ENCODE measurements around the gene ANKFN1. TPM values are rescaled to one million over a fixed set of nuclear protein-coding genes. Genes with fewer than 3 reads are reported as not detected.

The ANKFN1 gene
- total RNA-seq, 1 experiment from 2014 or later: not detected

DNA sequence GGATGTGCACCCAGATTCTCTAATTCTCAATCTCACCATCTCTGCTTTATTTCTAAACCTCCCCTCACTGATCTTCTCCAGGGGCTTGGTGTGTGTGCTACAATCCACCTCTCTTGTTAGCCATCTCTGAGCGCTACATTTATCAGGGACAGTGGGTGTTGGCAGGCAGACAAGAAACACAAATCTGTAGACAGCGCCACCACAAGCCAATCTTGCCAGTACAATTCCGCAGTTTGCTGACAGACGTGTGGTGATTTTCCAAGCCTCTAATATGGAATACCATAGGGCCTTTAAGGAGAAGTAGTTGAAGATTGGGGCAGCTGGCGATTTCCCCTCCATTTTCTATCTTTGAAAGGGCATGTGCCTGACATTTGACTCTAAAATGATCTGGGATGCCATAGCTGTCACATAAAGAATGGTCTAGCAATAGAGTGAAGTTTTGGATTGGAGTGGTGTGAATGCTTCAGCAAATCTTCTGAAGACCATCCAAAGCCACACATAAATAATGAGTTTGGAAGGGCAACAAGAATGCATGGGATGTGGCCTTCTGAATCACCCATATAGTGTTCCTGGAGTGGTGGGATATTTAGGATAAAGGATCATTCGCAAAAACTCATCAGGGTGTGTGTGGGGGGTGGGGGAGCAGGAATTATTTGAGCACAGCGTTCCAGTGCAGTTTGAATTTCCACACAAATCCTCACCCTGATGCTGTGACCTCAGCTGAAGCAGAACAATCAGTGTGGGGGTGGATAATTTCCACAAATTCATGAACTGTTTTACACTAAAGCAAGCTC lies 12.0 kb upstream of the ANKFN1 start:
- in situ Hi-C loops (cut with HindIII; ENCODE audit: low sequenced_read_pairs): no loop called here

DNA sequence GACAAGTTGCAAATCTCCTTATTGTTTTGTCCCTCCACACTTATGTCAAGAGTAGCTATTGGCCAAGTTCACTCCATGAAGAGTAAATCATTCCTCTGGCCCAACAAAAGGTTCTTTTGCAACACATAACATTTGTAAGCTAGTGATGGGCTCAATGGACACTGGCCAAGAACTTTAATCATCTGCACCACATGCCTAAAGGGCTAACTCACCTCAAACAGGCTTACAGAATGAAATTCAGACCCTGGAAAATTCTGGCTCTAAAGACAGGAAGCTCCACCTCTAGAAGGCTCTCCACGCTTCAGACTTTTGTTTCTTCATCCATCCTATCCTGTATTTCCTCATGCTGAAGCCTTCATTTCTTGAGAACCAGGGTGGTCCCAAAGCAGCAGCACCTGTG lies 10.9 kb upstream of the ANKFN1 start:
- in situ Hi-C loops (cut with HindIII; ENCODE audit: low sequenced_read_pairs): no loop called here
- no peak for DNase-seq (ENCODE audit: low spot score)

More for the DNA sequence above, 12.0 kb upstream of the ANKFN1 start:
- no peak for DNase-seq (ENCODE audit: low spot score)

DNA sequence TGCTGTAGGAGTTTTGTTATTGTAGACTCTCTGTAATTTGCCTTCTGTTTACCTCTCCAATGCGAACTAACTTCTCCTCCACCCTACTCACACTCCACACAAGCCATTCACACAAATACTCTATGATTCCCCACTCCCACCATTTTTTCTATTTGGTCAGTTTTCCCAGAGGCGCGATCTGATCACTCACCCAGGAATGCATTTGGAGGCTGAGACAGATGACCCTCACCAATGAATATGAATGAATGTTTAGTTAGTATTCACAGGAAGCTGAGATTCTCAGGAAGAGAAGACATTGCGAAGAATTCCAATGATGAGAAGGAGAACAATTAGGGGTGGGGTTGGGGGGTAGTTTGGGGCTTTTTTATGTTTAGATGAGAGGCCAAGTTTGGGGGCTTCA lies 10.5 kb upstream of the ANKFN1 start:
- in situ Hi-C loops (cut with HindIII; ENCODE audit: low sequenced_read_pairs): no loop called here
- no peak for DNase-seq (ENCODE audit: low spot score)

DNA sequence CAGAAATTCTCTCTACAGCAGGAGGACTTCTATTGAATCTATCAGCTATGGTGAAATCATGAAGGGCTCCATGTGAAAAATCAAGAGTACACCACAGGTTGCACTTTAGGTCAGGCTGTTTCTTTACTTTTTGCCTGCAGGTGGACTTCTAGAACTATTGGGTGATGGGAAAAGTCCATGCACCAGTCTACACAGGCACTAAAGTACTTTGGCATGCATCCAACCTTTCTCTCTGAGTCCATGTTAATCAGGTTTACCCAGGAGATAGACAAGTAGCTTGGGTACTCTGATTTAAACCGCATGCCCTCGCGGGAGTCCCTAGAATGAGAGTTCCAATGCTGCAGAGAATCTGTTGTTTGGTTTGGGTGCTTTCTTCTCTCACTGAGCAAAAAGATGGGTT lies 9.1 kb upstream of the ANKFN1 start:
- in situ Hi-C loops (cut with HindIII; ENCODE audit: low sequenced_read_pairs): no loop called here
- DNase-seq (ENCODE audit: low spot score): no peak

DNA sequence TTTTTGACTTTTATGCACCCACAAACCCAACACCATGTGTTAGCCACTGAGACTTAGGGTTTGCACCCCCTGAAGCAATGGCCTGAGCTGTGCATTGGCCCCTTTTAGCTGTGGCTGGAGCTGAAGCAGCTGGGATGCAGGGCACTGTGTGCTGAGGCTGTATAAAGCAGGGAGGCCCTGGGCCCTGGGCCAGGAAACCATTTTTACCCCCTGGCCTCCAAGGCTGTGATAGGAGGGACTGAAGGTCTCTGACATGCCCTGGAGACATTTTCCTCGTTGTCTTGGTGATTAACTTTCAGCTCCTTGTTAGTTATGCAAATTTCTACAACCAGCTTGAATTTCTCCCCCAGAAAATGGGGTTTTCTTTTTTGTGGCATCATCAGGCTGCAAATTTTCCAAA lies 6.7 kb upstream of the ANKFN1 start:
- in situ Hi-C loops (cut with HindIII; ENCODE audit: low sequenced_read_pairs): no loop called here
- DNase-seq (ENCODE audit: low spot score): no peak

DNA sequence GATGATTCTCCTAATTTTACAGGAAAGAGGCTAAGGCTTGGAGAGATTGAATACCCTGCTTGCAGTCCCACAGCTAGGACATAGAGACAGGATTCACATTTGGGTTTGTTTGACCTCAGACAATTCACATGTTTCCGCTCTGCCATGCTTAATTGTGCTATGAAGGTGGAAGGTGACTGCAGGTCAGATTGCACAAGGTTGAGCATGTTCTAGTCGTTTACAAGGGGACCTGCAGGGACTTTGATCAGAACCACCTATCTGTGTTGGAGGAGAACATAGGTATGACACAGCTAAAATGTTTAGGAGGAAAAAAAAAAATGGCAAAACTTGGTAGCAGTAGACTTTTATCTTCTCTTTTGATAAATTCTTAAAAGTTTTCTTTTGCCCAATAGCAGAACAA lies 4.9 kb upstream of the ANKFN1 start:
- DNase-seq (ENCODE audit: low spot score): no peak
- in situ Hi-C loops (cut with HindIII; ENCODE audit: low sequenced_read_pairs): no loop called here

DNA sequence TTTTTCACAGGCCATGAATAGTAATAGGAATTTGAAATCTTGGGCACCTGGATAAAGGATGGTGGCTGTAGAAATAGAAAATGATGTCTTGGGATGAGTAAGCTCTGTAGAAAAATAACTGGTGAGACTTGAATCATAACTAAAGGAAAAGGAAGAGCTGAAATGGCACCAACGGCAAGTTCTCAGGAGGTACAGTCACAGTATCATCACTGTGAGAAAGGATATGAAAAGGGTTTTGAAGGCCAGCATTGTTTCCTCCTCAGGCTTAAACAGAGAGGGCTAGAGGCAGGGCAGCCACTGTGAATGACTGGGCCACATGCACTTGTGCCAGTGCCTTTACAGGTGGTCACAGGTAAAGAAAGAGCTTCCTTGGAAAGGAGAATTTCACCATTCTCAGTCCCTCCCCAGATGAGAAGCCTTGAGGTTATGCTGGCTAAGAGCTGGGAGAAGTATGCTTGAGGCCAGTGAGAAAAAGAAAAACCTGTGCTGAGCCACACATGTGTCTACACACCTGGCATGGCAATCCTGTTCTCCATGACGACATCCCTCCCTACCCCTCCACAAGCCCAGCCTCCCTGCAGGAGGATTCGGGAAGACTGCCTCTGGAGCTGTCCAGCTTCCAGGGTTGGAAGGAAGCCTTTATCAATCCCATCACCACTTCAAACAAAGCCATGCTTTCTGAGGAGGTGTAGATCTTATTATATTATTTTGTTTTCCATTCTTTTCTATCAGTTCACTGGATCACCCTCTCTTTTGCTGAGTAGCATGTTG lies 3.8 kb upstream of the ANKFN1 start:
- in situ Hi-C loops (cut with HindIII; ENCODE audit: low sequenced_read_pairs): no loop called here
- no peak for DNase-seq (ENCODE audit: low spot score)

DNA sequence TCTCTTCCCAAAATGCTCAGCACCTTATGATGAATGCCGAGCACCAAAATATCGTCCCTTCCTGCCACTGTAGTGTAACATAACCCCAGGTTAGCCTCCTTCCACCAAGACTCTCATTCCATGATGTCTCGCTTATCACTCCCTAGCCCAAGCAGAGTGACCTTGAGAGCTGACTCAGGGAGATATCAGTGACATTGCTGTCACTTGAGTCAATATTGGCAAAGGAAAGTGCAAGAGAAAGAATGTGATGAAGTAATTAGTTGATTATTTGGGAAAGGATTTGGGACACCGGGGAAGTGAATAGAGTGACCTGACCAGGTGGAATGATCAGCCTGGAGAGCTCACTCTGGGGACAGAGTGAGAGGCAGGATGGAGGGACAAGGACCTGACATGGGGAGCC lies 2.6 kb upstream of the ANKFN1 start:
- DNase-seq (ENCODE audit: low spot score): no peak
- in situ Hi-C loops (cut with HindIII; ENCODE audit: low sequenced_read_pairs): no loop called here

DNA sequence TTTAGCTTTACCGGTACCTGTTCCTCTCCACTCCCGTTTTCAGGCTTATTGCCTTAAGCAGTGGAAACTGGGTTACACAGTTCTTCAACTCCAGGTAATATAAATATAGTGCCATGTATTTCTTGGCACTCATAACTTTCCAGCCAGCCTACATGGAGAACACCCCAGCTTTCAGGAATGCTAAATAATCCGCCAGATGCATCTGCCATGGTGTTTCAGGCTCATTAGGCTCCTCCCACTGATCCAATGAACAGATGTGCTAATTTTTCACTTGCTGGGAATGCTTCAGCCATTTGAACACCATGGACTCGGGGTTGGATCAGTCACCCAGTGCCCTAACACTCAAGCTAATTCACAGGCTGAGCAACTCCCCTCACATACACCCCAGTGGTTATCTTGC lies 4.6 kb downstream of the ANKFN1 start:
- in situ Hi-C loops (cut with HindIII; ENCODE audit: low sequenced_read_pairs): no loop called here
- DNase-seq (ENCODE audit: low spot score): no peak

DNA sequence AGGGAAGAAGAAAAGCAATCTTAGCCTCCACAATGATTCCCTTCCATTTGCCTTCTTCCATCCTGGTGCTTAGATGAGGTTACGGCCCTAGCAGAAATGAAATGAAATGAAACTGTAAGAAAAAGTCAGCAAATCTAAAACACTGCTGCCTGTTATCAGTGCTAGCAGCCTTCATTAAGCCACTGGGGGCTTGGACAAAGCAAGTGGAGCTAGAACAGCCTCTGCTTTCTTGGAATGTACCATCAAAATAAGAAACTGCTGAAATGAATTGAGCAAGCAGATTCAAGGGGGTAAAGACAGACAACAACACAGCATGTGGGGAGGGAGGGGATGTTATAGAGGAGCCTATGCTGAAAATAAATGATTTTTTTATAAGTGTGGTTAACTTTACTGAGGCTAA lies 5.1 kb downstream of the ANKFN1 start:
- DNase-seq (ENCODE audit: low spot score): no peak
- in situ Hi-C loops (cut with HindIII; ENCODE audit: low sequenced_read_pairs): no loop called here

DNA sequence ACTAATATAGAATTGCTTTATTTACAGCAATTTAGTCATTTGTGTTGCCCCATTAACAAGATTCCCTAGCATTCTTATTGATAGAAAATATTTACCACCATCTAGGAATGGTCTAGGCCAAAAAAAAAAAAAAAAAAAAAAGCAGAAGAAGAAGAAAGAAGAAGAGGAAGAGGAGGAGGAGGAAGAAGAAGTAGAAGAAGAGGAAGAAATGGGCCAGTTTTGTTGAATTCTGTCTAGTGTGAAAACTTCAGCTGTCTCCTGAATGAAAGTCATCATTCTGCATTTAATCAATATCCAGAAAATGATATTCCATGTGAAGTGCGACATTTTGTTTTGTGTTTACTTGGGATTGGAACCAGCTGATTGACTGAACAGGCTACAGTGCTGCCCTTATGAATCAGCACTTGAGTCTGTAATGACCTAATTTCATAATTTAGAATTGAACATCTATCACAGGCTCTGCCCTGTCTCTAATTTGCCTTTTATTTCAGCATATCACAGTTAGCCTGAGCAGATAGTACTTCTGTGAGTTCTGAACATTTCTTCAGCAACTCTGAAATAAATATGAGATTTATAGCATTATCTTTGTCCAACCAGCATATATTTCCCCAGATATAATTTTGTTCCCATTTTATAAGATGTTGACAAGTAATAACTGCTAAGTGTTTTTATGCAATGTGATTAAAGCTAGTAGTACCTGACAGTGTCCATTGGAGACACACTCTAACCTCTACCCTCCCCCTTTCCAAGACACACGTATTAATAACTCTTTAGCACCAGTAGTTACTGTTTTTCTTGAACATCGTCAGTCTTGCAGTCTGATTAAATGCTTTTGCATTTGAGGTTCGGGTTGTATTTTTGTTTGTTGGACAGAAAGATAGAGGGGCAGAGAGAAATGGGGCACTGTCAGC lies 5.9 kb downstream of the ANKFN1 start:
- no peak for DNase-seq (ENCODE audit: low spot score)
- in situ Hi-C loops (cut with HindIII; ENCODE audit: low sequenced_read_pairs): no loop called here

DNA sequence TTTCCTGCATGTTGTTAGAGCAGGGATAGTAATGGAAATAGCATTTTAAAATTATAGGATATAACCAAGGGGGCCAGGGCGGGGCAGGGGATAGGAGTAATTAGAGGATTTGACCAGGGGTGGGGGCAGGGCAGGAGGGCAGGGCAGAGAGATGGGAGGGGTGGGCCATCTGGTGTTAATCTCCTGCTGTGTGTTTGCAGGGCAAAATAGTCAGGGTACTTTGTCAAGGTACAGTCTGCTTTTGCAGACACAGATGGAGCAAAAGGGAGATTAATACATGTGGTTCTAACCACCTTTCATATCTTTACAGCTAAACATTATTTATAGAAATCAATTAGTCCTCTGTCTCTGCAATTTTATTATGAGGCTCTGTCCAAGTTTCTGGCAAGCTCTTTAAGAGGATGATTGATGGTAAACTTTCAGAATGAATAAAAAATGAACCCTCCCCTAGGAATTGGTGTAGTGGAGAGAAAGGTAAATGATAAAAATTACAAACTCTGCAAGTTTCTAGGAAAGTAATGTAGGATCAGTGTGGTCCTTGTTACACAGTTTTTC lies 6.6 kb downstream of the ANKFN1 start:
- no peak for DNase-seq (ENCODE audit: low spot score)
- in situ Hi-C loops (cut with HindIII; ENCODE audit: low sequenced_read_pairs): no loop called here

DNA sequence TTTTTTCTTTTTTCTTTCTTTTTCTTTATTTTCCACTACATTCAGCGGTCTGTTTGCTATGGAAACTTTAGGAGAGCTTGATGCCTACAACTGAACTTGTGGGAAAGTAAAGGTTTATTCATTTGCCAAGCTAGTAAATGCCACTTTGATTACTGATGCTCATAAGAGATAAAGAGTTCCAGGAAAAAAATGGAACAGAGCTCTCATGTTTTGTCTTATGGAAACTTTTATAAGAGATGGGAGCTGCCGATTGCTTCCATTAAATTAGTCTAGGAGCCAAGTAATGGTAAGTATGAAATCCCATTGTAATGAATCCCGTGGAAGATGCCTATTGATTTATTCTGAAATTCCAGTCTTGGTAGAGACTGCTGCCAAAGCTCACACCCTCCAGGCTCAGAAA lies 7.1 kb downstream of the ANKFN1 start:
- in situ Hi-C loops (cut with HindIII; ENCODE audit: low sequenced_read_pairs): no loop called here
- no peak for DNase-seq (ENCODE audit: low spot score)

DNA sequence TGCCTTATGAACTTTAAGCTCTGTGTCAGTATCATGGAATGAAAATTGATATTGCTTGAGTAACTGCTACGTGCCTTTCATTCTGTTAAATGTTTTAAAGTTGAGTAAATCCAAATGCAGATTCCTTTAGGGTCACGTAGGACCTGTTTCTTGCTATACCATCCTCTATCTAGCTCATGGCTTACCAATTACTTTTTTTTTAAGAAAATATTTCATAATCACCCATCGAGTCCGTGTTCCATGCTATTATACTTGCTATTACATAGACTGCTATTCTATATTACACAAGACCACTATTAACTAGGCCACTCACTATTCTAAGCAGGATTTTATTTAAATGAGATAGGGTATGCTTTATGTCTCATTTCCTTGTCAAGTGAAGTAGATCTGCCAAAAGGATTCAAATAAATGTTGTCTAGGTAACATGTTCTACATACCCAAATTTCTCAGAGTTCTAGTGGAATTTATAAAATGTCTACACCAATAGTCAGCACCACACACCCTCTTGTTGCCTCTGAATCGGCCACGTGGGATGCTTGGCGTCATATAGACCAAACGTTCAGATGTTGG lies 11.9 kb downstream of the ANKFN1 start:
- in situ Hi-C loops (cut with HindIII; ENCODE audit: low sequenced_read_pairs): no loop called here
- DNase-seq (ENCODE audit: low spot score): no peak

DNA sequence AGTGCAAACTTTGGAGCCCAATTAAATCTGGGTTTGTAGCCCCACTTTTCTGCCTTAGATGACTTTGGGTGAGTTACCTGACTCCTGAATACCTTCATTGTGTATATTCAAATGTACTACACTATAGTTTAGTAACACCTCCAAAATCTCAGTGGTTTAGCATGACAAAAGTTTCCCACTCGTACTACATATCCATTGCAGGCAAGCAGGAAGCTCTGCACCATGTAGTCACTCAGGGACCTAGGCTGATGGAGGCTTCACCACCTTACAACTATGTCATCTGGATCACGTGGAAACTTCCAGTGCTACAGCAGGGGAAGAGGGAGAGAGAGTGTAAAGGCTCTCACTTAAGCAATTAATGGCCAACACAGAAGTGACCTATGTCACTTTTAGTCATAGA lies 14.2 kb downstream of the ANKFN1 start:
- no peak for DNase-seq (ENCODE audit: low spot score)
- in situ Hi-C loops (cut with HindIII; ENCODE audit: low sequenced_read_pairs): no loop called here

DNA sequence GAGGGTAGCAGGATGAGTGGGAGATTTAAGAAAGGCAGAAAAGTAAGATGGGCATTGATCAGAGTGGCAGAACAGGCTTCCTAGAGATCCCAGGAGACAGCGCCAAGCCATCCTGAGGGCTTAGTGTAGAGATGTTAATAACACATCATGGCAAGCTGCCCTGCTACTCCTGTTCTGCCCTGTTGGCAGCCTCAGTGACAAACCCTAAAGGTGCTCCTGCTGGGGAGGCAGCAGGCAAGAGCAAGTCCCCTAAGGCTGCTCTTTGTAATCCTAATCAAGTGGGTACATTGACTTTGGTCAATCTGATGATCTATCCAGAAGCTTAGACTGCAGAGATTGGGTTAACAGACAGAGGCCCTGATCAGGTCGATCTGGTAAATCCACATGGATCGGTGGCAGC lies 16.3 kb downstream of the ANKFN1 start:
- DNase-seq (ENCODE audit: low spot score): no peak
- in situ Hi-C loops (cut with HindIII; ENCODE audit: low sequenced_read_pairs): no loop called here

DNA sequence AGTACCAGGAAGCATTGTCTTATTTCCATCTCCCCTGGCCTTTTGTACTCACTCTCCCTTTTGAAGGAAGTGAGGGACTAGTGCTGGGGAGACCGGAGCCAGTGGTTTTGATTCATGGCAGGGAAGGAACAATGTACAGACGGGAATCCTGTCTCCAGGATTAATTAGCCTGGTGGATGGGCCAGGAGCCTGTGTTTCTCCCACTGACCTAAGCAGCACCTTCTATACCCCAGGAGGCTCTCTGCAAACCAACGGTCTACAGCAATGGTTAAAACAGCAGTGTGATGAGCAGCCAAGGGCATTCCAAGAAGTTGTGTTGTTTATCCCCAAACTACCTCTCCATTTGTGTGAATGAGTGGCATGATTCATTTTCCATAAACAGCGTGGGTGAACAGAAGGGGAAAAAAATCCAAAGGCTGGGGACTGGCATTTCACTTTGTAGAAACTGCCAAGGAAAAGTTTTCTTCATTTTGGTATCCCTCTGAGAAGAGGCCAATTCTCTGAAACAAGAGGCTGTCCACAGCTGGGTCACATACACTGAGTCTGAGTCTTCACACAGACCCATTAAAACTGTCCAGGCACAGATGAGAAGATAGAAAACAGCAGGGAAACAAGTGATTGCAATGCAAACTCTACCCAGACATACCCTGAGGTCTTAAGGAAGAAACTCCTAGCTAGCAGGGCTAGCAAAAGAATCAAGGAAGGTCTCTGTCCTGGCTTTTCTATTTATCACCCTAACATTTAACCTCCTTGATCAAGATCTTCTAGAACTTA lies 18.1 kb downstream of the ANKFN1 start:
- in situ Hi-C loops (cut with HindIII; ENCODE audit: low sequenced_read_pairs): no loop called here

DNA sequence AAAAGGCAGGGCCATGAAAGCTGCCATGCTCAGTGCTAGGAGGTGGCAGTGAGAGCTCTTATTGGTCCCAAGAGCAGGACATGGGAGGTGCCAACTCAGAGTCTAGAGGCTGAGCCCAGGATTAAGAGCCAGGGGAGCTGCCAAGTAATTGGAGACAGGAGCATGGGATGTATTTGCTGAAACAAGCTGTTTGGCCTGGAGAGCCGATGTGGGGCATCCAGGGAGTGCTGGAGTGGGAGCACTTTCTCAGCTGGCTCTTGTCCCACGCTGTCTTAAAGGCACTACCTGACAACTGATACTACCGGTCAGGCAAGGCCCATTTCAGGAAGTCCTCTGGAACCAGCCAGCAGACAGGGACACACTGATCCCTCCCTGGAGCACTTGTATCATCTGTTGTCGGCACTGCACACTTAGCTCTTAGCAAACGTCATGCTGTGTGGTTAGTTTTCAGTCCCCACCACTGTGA lies 19.3 kb downstream of the ANKFN1 start:
- in situ Hi-C loops (cut with HindIII; ENCODE audit: low sequenced_read_pairs): no loop called here
- DNase-seq (ENCODE audit: low spot score): no peak

More for the DNA sequence above, 18.1 kb downstream of the ANKFN1 start:
- no peak for DNase-seq (ENCODE audit: low spot score)
